ENCODE measurements around the gene ARFGAP1.
A peak's percentile ranks its signal among the peaks of the same experiment; 100 is the strongest.
"Not testable (repeated sequence)": the region's sequence is repeated elsewhere in the genome, so short reads cannot be mapped to it uniquely, and the experiment has no call there.

Gene ARFGAP1

DNA sequence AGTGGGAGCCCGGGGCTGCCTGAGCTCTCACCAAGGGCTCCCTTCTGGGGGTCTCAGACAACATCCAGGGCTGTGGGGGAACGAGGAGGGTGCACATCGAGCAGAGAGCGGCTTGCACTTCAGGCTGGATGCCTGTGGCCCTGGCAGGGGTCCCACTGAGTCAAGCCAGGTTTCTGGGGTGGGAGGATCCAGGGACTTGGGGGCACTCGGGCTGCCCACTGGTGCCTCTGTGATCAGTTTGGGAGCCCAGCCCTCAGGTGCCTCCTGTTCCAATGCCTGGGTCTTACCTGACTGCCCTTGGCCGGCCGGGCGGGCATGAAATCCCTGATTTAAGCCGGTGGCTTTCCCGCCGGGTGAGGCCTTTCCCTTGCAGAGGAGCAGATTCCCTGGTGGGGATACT, 20.8 kb downstream of the ARFGAP1 start:
- DNase-seq = peak; percentile 40

DNA sequence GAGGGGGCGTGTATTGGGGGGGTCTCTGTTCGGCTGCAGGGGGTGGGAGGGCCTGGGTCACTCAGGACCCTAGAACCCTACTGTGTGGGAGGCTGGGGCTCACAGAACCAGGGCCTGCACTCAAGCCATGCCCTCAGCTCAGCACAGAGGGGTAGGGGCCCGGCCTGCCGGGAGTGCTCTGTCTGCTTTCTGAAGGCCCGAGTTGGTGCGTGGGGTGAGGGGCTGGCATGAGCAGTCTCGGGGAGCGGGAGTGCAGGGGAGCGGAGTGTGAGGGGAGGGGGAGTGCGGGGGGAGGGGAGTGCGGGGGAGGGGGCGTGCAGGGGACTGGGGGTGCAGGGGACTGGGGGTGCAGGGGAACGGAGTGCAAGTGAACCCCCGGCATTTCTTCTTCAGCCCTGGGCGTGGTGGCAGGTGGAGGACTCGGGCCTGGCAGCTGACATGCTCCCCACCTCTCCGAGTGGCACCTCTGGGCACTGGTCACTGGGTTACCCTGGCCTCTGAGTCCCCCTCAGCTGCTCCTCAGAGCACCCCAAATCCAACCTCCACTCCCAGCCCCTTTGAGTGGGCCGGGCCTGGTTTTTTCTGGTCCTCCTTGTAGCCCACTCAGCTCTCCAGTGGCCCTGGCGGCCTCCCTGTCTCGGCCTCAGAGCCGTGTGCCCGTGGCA, 21.4 kb downstream of the ARFGAP1 start:
- DNase-seq = peak; percentile 28

DNA sequence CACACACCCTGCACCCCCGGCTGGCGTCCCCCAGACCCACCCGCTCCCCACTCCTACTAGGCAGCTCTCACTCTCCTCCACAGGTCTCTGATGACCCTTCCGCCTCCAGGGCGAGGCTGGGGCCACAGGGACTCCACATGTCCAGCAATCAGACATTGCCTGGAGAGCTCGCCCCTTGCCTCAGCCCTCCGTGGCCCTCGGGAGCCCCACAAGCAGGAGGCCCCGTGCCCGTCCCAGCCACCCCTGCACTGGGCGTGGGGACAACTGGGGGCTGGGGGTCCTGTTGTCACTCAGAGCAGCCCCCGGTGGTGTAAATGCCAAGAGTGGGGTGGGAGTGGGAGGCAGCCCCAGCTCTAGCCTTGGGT, 21.9 kb downstream of the ARFGAP1 start:
- no peak for DNase-seq

DNA sequence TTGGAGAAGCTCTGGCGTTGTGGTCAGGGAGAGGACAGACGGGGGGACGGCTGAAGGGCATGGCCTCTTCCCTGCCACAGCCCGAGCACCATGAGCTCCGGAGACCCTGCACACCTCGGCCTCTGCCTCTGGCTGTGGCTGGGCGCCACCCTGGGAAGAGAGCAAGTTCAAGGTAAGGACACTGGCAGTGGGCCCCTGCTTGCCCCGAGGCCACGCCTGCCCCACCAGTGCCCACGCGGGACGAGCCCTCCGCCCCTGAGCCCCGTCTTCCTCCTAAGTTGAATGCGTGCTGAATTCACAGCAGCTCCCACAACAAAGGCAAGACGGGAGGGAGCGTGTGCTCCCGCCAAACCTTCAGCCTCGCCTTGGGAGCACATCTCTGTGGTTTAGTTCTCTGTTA, 22.4 kb downstream of the ARFGAP1 start:
- DNase-seq = no peak

DNA sequence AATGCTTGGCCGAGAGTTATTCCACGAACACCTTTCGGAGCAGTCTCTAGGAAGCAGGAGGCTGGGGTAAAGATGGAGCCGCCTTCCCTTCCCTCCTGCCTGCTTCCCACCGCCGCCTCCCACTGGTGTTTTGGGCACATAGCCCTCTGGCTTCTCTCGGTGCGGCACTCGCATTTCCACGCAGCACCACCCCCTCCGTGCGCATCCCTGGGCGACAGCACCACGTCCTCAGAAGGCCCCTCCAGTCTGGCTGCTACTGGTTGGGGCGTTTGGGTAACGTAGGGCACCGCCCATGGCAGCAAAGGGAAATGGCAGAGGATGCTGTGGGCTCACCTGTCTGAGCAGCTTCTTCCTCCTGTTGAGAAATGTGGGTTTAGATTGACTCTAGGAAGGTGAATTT, 22.8 kb downstream of the ARFGAP1 start:
- DNase-seq = no peak

DNA sequence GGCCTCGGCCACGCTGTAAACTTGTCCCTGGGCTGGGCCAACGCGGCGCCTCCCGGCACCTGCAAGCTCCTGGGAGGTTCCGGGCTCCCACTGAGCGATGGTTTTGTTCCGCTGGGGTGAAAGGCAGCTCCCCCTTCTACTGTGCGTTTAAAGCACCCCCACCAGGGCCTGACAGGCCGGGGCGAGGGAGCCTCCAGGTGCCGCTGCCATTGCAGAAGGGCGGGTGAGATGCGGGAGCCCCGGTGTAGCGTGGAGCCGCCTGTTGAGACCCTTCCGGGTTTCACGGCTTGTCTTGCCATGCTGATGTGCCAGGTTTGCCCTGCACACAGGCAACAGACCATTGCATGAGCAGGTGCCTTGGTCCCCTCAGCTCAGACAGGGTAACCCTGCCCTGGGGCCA, 23.2 kb downstream of the ARFGAP1 start:
- DNase-seq = peak; percentile 39

DNA sequence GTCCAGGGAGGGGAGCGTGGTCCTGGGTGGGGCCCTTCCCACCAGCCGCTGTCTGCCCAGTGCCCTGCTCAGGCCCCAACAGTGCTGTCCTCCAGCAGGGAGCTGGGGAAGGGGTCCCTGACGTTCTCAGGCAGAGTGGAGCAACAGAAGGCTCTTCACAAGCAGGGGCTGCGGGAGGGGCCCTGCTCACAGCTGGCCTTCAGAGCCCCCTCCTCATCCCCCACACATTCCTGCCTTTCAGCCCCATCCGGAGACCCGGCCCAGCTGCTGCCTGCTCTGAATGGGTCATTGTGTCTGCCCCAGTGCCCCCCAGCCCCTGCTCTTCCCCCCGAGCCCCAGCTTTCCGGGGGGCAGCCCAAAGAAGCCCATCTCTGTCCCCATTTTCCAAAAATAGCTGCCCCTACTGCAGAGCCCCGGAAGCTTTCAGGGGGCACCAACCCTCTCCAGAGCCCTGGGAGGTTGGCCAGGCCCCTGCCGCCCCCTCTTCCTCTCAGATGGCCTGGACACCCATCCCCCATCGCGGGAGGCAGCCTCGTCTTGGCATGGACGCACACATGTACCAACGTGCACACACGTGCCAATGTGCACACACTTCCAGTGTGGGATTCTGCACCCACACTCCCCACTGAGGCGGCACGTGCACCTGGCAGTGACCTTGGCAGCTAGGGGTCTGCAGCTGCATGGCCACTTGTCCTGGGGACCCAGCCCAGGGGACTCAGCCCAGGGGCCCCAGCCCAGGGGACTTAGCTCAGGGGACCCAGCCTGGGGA, 24.1 kb downstream of the ARFGAP1 start:
- DNase-seq = no peak

DNA sequence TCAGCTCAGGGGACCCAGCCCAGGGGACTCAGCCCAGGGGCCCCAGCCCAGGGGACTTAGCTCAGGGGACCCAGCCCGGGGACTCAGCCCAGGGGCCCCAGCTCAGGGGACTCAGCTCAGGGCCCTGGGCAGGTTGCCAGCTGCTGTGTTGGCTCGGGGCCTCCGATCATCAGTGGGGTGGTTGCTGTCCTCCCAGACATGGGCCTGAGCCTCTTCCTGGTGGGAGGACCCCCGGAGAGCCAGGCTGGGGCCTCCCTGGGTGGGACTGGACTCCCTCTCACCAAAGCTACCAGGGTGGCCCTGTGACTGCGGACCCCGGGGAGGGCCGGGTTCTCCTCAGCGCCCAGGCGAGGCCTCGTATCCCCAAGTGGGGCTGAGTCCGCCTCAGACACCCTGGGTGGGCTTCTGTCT, 24.8 kb downstream of the ARFGAP1 start:
- no peak for DNase-seq

DNA sequence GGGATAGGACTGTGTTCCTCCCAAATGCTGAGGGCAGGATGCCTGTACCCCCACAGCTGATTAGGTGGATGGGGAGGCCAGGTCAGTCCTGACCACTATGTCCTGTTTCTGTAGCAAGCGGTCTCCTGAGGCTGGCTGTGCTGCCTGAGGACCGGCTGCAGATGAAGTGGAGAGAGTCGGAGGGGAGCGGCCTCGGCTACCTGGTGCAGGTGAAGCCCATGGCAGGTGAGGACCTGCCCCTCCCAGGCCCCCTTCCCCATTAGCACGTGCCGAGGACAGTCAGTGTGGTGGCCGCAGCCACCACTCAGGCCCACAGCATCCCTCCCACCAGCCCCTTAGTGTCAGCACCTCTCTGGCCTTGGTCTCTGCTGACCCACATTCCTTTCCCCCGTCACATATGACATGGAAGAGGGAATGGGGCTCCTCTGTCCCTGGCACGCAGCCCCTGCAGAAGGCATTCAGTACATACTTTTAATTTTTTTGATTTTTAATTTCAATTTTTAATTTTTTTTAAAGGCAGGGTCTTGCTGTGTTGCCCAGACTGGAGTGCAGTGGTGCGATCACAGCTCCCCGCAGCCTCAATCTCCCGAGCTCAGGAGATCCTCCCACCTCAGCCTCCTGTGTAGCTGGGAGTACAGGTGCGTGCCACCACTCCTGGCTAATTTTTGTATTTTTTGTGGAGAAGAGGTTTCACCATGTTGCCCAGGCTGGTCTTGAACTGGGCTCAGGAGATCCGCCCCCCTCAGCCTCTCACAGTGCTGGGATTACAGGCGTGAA, 25.4 kb downstream of the ARFGAP1 start:
- no peak for DNase-seq

DNA sequence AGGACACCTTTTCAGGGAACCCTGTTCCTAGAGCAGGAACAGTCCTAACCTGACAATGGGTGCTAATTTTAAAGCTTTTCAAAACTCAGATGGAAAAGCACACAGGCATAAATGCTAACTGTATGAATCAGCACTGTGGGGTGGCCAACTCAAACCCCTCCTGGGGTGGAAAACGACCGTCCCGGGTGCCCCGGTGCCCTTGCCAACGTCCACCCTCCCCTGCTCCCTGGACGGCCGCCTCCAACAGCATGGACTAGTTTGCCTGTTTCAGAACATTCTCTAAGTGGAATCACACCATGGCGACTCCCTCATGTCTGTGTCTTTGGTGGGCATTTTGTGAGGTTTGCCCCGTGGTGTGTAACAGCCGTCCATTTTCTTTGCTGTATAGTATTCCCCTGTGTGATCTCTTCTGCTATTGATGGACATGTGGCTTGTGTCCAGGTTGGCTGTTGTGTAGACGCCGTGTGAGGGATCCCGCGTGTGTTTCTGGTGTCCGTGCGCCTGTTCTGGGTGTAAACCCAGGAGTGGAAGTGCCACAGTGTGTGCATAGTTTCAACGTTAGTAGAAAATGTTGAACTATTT, 26.2 kb downstream of the ARFGAP1 start:
- no peak for DNase-seq

DNA sequence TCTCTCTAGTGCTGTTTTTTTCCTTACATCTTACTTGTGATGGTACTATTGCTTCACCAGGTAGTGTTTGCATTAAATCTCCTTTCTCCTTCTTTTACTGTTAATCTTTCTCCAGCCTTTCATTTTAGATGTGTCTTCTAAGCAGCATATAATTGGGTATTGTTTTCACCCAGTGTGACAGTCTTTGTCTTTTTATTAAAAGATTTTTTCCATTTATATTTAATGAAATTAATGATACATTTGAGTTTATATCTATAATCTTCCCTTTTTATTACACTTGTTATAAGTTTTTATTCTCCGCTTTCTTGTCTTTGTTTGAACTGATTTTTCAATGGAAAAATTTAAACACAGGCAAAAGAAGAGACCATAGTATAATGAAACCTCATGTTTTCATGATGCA, 29.1 kb downstream of the ARFGAP1 start:
- no peak for DNase-seq

DNA sequence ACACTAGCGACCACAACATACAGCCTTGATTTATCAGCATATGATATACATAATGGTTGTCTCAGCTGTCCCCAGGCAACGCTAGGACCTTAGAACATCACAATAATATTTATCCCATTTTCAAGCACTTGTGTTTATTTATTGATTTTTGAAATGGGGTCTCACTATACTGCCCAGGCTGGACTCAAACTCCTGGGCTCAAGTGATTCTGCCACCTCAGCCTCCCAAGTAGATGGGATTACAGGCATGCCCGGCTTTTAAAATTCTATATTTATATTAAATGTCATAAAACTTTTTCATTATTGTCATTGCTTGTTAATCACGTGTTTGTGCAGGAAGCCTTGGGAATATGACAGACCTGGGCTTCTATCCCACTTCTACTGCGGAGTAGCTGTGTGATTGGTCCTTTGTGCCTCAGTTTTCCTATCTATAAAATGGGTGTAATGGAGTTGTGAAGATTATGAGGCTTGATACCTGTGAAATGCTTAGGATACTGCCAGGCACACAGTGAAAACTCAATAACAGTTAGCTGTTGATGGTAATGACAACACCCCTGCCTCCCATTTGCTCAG, 30.6 kb downstream of the ARFGAP1 start:
- no peak for DNase-seq

DNA sequence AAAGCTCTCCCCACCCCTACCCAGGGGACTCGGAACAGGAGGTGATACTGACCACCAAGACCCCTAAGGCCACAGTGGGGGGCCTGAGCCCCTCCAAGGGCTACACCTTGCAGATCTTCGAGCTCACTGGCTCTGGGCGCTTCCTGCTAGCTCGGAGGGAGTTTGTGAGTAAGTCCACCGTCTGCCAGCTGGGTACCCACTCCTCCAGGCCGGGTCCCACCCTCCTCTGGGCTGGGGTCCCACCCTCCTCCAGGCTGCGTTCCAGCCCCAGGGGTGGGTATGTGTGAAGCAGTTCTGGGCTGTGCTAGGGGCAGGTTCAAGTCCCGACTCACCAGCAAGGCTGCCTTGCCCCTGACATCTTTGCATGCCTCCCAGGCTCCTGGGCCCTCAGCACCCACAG, 32.8 kb downstream of the ARFGAP1 start:
- DNase-seq = no peak

DNA sequence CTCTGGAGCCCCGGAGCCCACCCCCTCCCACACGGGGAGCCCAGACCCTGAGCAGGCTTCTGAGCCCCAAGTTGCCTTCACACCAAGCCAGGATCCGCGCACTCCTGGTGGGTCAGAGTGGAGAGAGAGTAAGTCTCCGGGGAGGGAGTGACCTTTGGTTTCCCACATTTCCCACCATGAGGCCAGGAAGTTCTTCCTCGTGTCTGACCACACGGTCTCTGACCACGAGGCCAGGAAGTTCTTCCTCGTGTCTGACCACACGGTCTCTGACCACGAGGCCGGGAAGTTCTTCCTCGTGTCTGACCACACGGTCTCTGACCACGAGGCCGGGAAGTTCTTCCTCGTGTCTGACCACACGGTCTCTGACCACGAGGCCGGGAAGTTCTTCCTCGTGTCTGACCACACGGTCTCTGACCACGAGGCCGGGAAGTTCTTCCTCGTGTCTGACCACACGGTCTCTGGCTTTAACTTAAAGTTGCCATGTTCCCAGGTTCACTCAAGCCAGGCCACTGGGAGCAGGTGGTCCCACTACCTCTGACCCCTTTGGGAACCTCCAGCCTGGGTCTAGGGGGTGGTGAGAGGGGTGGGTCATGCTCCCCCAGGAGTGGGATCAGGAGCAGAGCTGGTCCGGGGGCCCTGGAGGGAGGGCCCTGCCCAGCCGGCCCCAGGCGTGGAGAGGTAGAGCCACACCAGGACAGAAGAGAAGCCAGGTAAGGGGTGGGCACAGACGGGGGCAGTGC, 33.5 kb downstream of the ARFGAP1 start:
- DNase-seq = not testable (repeated sequence)

DNA sequence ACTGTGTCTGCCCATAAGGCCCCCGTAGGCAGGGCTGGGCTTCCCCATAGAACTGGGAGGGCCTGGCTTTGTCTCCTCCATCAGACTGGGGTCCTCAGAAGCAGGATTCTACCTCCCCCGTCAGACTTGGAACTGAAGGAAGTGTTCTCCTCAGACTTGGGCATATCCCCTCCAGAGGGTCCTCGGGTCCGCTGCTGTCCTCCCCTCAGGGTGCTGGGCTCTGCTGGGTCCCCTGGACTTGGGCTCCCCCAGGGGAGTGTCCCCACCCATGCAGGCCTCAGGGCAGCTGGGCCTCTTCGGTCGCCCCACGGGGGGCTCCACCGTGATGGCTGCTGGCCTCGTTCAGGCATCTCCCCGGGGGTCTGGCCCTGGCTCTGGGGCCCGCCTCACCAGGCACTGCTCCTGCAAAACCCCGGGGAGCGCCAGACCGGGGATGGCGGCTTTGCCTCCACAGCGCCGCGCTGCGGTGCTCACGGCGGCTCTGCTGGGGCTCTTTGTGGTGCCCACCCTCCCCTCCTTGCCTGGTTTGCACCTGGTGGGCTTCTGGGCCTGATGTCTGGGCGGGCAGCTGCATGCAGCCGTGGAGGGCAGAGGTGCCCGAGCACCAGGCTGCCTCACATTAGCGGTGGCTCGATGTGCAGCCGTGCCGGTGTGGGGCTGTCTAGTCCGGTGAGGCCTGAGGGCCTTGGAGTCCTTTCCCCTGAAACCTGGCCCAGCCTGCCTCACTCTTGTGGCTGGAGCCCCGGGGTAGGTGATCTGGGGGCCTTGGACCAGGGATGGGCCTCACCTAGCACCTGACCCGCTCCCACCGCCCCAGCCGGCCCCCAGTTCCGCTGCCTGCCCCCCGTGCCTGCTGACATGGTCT, 34.3 kb downstream of the ARFGAP1 start:
- no peak for DNase-seq

DNA sequence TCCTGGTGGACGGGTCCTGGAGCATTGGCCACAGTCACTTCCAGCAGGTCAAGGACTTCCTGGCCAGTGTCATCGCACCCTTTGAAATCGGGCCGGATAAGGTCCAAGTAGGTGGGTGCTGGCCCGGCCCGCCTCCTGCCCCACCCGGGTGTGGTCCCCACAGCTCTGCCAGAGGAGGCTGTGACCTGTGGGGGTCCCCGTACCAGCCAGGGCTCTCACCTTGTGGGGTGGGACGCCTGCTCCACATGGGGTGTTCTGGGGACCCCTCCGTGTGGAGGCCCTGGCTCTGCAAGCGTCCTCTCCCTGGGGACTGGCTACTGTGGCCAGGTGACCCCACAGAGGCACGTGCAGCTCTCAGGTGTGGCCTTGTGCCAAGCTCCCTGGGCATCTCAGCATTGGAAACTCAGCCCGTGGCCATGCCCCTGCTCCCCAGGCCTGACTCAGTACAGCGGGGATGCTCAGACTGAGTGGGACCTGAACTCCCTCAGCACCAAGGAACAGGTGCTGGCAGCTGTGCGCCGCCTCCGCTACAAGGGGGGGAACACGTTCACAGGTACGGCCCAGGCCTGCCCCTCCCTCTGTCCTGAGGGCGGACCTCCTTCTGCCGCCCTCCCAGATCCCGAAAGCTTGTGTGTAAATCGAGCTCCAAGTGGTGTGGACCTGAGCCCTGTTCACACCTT, 35.1 kb downstream of the ARFGAP1 start:
- no peak for DNase-seq

DNA sequence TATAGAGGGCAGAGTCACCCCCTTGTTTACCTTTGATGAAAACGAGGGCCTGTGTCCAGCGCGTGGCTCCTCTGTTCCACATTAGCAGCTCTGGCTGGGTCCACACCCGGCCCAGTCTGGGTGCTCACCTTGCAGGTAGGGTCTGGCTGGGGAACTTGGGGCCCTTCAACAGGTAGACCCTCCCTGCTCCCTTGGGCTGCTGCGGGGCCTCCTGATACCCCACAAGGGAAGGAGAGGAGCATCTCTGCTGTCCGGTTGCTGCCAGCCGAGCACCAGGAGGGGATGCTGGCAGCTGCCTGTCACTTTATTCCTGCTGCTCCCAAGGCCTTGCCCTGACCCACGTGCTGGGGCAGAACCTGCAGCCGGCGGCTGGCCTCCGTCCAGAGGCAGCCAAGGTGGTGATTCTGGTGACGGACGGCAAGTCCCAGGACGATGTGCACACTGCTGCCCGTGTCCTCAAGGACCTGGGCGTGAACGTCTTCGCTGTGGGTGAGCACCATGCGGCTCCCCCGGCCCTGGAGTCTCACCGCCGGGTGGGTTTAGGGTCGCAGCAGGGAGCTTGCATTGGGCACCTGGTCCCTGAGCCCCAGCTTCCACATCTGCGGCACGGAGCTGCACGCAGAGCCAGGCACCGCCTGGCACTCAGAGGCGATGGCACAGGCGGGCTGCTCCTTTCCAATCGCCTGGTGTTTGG, 35.8 kb downstream of the ARFGAP1 start:
- DNase-seq = no peak

DNA sequence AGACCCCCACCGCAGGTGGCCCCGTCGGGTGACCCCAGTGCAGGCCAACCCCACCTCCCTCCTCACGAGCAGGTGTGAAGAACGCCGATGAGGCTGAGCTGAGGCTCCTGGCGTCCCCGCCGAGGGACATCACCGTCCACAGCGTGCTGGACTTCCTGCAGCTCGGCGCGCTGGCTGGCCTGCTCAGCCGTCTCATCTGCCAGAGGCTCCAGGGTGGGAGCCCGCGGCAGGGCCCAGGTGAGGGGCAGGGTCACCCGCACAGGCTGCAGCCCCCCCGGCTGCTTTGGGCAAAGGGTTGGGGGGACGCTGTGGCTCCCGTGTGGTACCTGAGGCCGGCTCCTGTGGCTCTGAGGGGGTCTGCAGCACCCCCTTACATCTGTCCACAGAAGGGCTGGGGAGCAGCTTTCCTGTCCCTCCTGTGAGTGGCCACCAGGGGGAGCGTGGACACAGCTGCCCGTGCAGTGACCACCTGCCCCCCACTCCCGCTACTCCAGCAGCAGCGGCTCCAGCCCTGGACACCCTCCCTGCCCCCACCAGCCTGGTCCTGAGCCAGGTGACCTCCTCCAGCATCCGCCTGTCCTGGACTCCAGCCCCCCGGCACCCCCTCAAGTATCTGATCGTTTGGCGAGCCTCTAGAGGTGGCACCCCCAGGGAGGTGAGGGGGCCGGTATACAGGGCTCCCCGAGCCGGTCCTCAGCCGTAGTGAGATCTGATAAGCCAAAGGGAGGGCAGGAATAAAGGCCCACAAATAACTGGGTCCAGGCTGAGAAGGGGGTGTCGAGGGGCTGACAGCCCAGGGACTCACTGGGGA, 36.9 kb downstream of the ARFGAP1 start:
- peak; percentile 56 for DNase-seq

DNA sequence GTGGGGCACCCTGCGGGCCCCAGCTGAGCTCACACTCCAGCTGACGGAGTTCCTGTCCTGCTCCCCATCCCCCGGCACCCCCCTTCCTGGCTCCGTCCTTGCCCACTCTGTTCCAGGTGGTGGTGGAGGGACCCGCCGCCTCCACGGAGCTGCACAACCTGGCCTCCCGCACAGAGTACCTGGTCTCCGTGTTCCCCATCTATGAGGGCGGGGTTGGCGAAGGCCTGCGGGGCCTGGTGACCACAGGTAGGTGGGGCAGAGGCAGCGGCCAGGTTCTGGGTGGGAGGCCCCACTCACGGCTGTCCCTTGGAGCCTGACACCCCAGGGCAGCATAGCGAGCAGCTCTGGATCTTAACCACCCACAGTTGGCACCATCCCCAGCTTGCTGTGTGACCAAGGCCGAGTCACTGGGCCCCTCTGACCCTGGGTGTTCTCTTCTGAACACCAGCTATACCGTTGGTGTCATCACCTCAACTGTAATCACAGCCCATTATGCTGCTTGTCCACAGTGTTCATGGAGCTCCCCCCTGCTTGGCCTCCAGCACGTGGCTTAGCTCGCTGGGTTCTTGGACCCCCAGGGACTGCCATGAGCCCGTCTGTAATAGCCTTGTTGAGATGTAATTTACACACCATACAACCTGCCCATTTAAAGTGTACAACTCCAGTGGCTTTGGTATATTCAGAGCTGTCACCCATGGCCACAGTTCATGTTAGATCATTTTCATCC, 37.8 kb downstream of the ARFGAP1 start:
- no peak for DNase-seq

Measured in DMS53 (cell line).